DMS79 treated with DMSO at 0.1 percent for 48 hours (cell line): Measurements from ENCODE around the gene GPR161.

Experiments
- DNase-seq: peaks from one replicate; lab custom pipeline; 2025; lab: John Stamatoyannopoulos, UW

Gene GPR161

GRCh38 chr1:168105846-168106245 lies 30.9 kb downstream of the GPR161 start:
- no peak for DNase-seq

- DNase-seq, result no peak
These were observed 32.2 kb downstream of the GPR161 start for GRCh38 chr1:168104535-168104934.

- DNase-seq, result no peak
These were observed 34.2 kb downstream of the GPR161 start for GRCh38 chr1:168102487-168102886.

GRCh38 chr1:168101336-168101735 lies 35.4 kb downstream of the GPR161 start:
- no peak for DNase-seq

GRCh38 chr1:168100315-168101002 lies 36.3 kb downstream of the GPR161 start:
- DNase-seq, result no peak

GRCh38 chr1:168099337-168099801 lies 37.4 kb downstream of the GPR161 start:
- DNase-seq, result no peak

GRCh38 chr1:168098534-168099320 lies 38.0 kb downstream of the GPR161 start:
- DNase-seq, result no peak

- no peak for DNase-seq
These were observed 38.7 kb downstream of the GPR161 start for GRCh38 chr1:168097921-168098528.

GRCh38 chr1:168096296-168097165 lies 40.2 kb downstream of the GPR161 start:
- no peak for DNase-seq

- DNase-seq, result no peak
These were observed 41.3 kb downstream of the GPR161 start for GRCh38 chr1:168095476-168095875.

- no peak for DNase-seq
These were observed 43.1 kb downstream of the GPR161 start for GRCh38 chr1:168093616-168094015.

- DNase-seq, result no peak
These were observed 44.0 kb downstream of the GPR161 start for GRCh38 chr1:168092566-168093355.

- DNase-seq, result no peak
These were observed 44.8 kb downstream of the GPR161 start for GRCh38 chr1:168091720-168092550.

- DNase-seq, result no peak
These were observed 45.7 kb downstream of the GPR161 start for GRCh38 chr1:168091063-168091462.

GRCh38 chr1:168090395-168090794 lies 46.3 kb downstream of the GPR161 start:
- no peak for DNase-seq

GRCh38 chr1:168089979-168090337 lies 46.8 kb downstream of the GPR161 start:
- no peak for DNase-seq

GRCh38 chr1:168089326-168089978 lies 47.3 kb downstream of the GPR161 start:
- no peak for DNase-seq

GRCh38 chr1:168088511-168089325 lies 48.0 kb downstream of the GPR161 start:
- no peak for DNase-seq

- no peak for DNase-seq
These were observed 49.0 kb downstream of the GPR161 start for GRCh38 chr1:168087696-168088095.
